Activated gamma-delta T cell treated with anti-CD3 and anti-CD28 coated beads, Interleukin-2, amount 50 U/mL, for 16 hours (primary cell): ENCODE results near the gene RLN3.
"Not testable (repeated sequence)": the region's sequence is repeated elsewhere in the genome, so short reads cannot be mapped to it uniquely, and the experiment has no call there.

Experiments
- DNase-seq: peaks from one replicate; pipeline ENCODE4 v3.0.0-alpha.2; 2020; ENCODE audit warnings: low read depth

Gene RLN3

GRCh38 chr19:13995017-13995728 lies 32.8 kb upstream of the RLN3 start:
- DNase-seq: no peak

GRCh38 chr19:13995878-13996765 lies 31.8 kb upstream of the RLN3 start:
- DNase-seq: no peak

- no peak for DNase-seq
These were observed 30.9 kb upstream of the RLN3 start for GRCh38 chr19:13996928-13997630.

GRCh38 chr19:13997631-13997962 lies 30.4 kb upstream of the RLN3 start:
- no peak for DNase-seq

- DNase-seq: no peak
These were observed 29.5 kb upstream of the RLN3 start for GRCh38 chr19:13998426-13998825.

GRCh38 chr19:13999085-13999484 lies 28.9 kb upstream of the RLN3 start:
- DNase-seq: no peak

- DNase-seq: no peak
These were observed 27.1 kb upstream of the RLN3 start for GRCh38 chr19:14000691-14001375.

- DNase-seq: no peak
These were observed 25.2 kb upstream of the RLN3 start for GRCh38 chr19:14002571-14003250.

GRCh38 chr19:14003251-14004055 lies 24.5 kb upstream of the RLN3 start:
- no peak for DNase-seq

- DNase-seq: no peak
These were observed 23.2 kb upstream of the RLN3 start for GRCh38 chr19:14004619-14005348.

- DNase-seq: peak; percentile 87
These were observed 22.4 kb upstream of the RLN3 start for GRCh38 chr19:14005349-14006084.

- peak; percentile 100 for DNase-seq
These were observed 21.7 kb upstream of the RLN3 start, which contains the start of gene RFX1 for GRCh38 chr19:14006085-14006765. RFX1 (minus strand) TSS chr19:14006320; CDS start chr19:13993843, 12,477 bp downstream.

GRCh38 chr19:14006766-14007562 lies 21.0 kb upstream of the RLN3 start:
- DNase-seq: no peak

- no peak for DNase-seq
These were observed 15.5 kb upstream of the RLN3 start for GRCh38 chr19:14012378-14012915.

- no peak for DNase-seq
These were observed 12.4 kb upstream of the RLN3 start for GRCh38 chr19:14015524-14016035.

GRCh38 chr19:14019100-14019499 lies 8.8 kb upstream of the RLN3 start:
- DNase-seq: no peak

- not testable (repeated sequence) for DNase-seq
These were observed 8.2 kb upstream of the RLN3 start for GRCh38 chr19:14019739-14020138.
